ENCODE results near the gene RPL18. TPM values are rescaled to one million over a fixed set of nuclear protein-coding genes. Genes with fewer than 3 reads are reported as not detected.

RPL18 gene
- total and polyA plus RNA-seq, 2 experiments from 2014 or later = 1,898 to 2,011 TPM

- TF ChIP-seq ZNF462 (CRISPR knock-in tag; IDR thresholded peaks at IDR 0.05) = no peak
- TF ChIP-seq EZH2 (IDR thresholded peaks at IDR 0.05; ENCODE audit: low read depth, unreplicated experiment) = no peak
- no peak for TF ChIP-seq ZNF114 (CRISPR knock-in tag; IDR thresholded peaks at IDR 0.05)
- TF ChIP-seq, protein P1, sequence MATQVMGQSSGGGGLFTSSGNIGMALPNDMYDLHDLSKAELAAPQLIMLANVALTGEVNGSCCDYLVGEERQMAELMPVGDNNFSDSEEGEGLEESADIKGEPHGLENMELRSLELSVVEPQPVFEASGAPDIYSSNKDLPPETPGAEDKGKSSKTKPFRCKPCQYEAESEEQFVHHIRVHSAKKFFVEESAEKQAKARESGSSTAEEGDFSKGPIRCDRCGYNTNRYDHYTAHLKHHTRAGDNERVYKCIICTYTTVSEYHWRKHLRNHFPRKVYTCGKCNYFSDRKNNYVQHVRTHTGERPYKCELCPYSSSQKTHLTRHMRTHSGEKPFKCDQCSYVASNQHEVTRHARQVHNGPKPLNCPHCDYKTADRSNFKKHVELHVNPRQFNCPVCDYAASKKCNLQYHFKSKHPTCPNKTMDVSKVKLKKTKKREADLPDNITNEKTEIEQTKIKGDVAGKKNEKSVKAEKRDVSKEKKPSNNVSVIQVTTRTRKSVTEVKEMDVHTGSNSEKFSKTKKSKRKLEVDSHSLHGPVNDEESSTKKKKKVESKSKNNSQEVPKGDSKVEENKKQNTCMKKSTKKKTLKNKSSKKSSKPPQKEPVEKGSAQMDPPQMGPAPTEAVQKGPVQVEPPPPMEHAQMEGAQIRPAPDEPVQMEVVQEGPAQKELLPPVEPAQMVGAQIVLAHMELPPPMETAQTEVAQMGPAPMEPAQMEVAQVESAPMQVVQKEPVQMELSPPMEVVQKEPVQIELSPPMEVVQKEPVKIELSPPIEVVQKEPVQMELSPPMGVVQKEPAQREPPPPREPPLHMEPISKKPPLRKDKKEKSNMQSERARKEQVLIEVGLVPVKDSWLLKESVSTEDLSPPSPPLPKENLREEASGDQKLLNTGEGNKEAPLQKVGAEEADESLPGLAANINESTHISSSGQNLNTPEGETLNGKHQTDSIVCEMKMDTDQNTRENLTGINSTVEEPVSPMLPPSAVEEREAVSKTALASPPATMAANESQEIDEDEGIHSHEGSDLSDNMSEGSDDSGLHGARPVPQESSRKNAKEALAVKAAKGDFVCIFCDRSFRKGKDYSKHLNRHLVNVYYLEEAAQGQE (IDR thresholded peaks at IDR 0.05; ENCODE audit: unreplicated experiment) = no peak
Observed at GRCh38 chr19:48587387-48587786, 31.6 kb downstream of the RPL18 start (continued).

DNA sequence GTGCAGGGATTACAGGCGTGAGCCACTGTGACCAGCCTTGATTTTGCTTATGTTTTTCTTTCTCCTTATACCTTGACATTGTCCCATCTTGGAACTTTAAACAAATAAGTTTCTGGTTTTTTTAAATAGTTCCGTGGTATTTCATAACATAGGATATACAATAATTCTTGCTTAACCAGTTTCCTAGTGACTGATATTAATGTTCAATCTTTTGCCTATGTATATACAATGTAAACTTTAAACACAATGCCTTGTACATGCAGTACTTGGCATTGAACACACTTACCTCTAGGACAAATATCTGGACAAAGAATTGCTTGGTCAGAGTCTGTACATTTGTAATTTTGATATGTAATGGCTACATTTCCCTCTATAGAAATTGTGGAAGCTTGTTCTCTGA lies 36.8 kb downstream of the RPL18 start:
- Histone ChIP-seq H2AFZ (no peak overlapping the region), H3K27ac (ENCODE audit: low read depth) (no peak overlapping the region), H3F3A (replicated peaks; ENCODE audit: low read depth) (no peaks in the 10 kb centered on the region), H3K79me2 (replicated peaks; ENCODE audit: insufficient read depth) (no peaks in the 10 kb centered on the region), H3K9me2 (ENCODE audit: insufficient read depth) (no peaks in the 10 kb centered on the region), H3K4me1 (ENCODE audit: insufficient read depth) (no peaks in the 10 kb centered on the region), H4K20me1 (replicated peaks; ENCODE audit: insufficient read depth) (no peaks in the 10 kb centered on the region), H3K4me3 (no peak overlapping the region), H3K4me2 (no peak overlapping the region), H3K27me3 (ENCODE audit: insufficient read depth) (no peaks in the 10 kb centered on the region), H3K36me3 (ENCODE audit: insufficient read depth) (no peaks in the 10 kb centered on the region)
- H3K36me3 Mint-ChIP-seq (ENCODE audit: low read depth) = no peaks in the 10 kb centered on the region
- no peak overlapping the region for H3K27ac Mint-ChIP-seq
- DNase-seq (ENCODE audit: low spot score) (no peak), ATAC-seq (no peak)
- H3K9me3 Mint-ChIP-seq = peaks cover 2% of the 10 kb centered on the region; the same call in 2 of the 3 replicates
- H3K4me1 Mint-ChIP-seq = peaks cover 4% of the 10 kb centered on the region; the same call in 2 of the 3 replicates
- peaks cover 11% of the 10 kb centered on the region for H3K27me3 Mint-ChIP-seq (ENCODE audit: insufficient read depth, low read depth, poor library complexity)
- H3K4me3 Mint-ChIP-seq = no peak overlapping the region
- no peak for TF ChIP-seq EZH2 (IDR thresholded peaks at IDR 0.05; ENCODE audit: low read depth, unreplicated experiment)
- TF ChIP-seq, protein P2, sequence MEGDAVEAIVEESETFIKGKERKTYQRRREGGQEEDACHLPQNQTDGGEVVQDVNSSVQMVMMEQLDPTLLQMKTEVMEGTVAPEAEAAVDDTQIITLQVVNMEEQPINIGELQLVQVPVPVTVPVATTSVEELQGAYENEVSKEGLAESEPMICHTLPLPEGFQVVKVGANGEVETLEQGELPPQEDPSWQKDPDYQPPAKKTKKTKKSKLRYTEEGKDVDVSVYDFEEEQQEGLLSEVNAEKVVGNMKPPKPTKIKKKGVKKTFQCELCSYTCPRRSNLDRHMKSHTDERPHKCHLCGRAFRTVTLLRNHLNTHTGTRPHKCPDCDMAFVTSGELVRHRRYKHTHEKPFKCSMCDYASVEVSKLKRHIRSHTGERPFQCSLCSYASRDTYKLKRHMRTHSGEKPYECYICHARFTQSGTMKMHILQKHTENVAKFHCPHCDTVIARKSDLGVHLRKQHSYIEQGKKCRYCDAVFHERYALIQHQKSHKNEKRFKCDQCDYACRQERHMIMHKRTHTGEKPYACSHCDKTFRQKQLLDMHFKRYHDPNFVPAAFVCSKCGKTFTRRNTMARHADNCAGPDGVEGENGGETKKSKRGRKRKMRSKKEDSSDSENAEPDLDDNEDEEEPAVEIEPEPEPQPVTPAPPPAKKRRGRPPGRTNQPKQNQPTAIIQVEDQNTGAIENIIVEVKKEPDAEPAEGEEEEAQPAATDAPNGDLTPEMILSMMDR (conservative IDR thresholded peaks at IDR 0.05; ENCODE audit: low read depth in 2 of 2) = no peak
- TF ChIP-seq, protein P3, sequence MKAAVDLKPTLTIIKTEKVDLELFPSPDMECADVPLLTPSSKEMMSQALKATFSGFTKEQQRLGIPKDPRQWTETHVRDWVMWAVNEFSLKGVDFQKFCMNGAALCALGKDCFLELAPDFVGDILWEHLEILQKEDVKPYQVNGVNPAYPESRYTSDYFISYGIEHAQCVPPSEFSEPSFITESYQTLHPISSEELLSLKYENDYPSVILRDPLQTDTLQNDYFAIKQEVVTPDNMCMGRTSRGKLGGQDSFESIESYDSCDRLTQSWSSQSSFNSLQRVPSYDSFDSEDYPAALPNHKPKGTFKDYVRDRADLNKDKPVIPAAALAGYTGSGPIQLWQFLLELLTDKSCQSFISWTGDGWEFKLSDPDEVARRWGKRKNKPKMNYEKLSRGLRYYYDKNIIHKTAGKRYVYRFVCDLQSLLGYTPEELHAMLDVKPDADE (IDR thresholded peaks at IDR 0.05) = no peak
